ENCODE measurements around the gene TLCD2. TPM values are rescaled to one million over a fixed set of nuclear protein-coding genes. Genes with fewer than 3 reads are reported as not detected.

The TLCD2 gene
- total and polyA plus RNA-seq, 2 experiments from 2014 or later: 0.70 to 1.4 TPM

GRCh38 chr17:1743088-1743439, 32.9 kb upstream of the TLCD2 start (continued):
- TF ChIP-seq ZNF462 (CRISPR knock-in tag; IDR thresholded peaks at IDR 0.05): no peak
- TF ChIP-seq ZNF114 (CRISPR knock-in tag; IDR thresholded peaks at IDR 0.05): no peak
- no peak for TF ChIP-seq STAT1 (IDR thresholded peaks at IDR 0.05; ENCODE audit: unreplicated experiment)

DNA sequence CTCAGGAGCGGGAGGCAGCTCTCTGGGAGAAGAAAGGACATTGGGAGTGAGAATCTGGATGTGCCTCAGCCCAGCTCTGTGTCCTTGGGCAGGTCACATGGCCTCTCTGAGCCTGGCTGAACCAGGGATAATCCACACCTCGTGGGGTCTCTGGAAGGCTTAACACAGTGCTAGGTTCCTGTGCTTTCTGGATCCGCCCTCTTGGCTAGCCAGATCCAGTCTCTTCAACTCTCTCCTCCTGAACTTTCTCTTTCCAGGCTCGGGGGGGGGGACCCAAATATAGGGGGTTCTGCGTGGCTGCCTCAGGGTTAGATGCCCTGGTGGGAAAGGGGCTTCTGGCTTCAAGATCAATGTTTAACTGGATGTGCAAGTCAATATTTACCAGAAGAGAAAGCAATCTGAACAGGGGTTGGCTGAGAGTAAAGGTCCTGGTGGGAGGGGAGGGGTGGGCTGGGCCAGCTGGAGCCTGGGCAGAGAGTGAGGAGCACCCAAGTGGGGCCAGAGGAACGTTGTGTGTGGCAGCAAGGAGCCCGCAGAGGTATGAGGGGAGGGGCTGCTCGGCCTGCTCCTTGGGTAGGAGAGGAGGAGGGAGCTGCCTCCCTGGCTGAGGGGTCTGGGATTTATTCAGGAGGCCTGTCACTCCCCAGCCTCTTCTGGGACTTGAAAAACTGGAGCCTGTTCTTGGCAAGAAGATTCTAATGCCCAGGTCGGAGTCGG, 32.4 kb upstream of the TLCD2 start, which contains the start of gene SERPINF2:
Gene SERPINF2, plus strand, starts transcription at position 501 of the 717 bp plus-strand sequence. CDS start 2,125 bp downstream, outside the sequence.
- Mint-ChIP-seq H3K27me3 (ENCODE audit: insufficient read depth, low read depth, poor library complexity) (peaks cover 4% of the 10 kb centered on the region), H3K4me1 (peaks cover 2% of the 10 kb centered on the region; the same call in 1 of the 3 replicates), H3K36me3 (ENCODE audit: low read depth) (peaks cover 2% of the 10 kb centered on the region; the same call in 2 of the 3 replicates), H3K27ac (no peak within 1 kb of the TSS), H3K4me3 (no peak within 1 kb of the TSS), H3K9me3 (peaks cover 19% of the 10 kb centered on the region; the same call in 2 of the 3 replicates)
- Histone ChIP-seq H3K4me1 (ENCODE audit: insufficient read depth) (no peaks in the 10 kb centered on the region), H2AFZ (no peak within 1 kb of the TSS), H4K20me1 (replicated peaks; ENCODE audit: insufficient read depth) (no peaks in the 10 kb centered on the region), H3K79me2 (replicated peaks; ENCODE audit: insufficient read depth) (no peaks in the 10 kb centered on the region), H3K9me2 (ENCODE audit: insufficient read depth) (no peaks in the 10 kb centered on the region), H3K4me2 (no peak within 1 kb of the TSS), H3K4me3 (no peak within 1 kb of the TSS), H3K36me3 (ENCODE audit: insufficient read depth) (no peaks in the 10 kb centered on the region), H3K27me3 (ENCODE audit: insufficient read depth) (no peaks in the 10 kb centered on the region), H3K27ac (ENCODE audit: low read depth) (no peak within 1 kb of the TSS), H3F3A (replicated peaks; ENCODE audit: low read depth) (no peaks in the 10 kb centered on the region; the same call in 1 of the 2 replicates)
- ATAC-seq (no peak), DNase-seq (ENCODE audit: low spot score) (no peak)
- TF ChIP-seq POLR2AphosphoS5 (IDR thresholded peaks at IDR 0.05; ENCODE audit: low read depth): no peak
- no peak for TF ChIP-seq ZNF331 (CRISPR knock-in tag; IDR thresholded peaks at IDR 0.05; ENCODE audit: low read depth)
- no peak for TF ChIP-seq JUNB (IDR thresholded peaks at IDR 0.05; ENCODE audit: unreplicated experiment)
- TF ChIP-seq EZH2 (IDR thresholded peaks at IDR 0.05; ENCODE audit: low read depth, unreplicated experiment): no peak
- TF ChIP-seq, protein P1, sequence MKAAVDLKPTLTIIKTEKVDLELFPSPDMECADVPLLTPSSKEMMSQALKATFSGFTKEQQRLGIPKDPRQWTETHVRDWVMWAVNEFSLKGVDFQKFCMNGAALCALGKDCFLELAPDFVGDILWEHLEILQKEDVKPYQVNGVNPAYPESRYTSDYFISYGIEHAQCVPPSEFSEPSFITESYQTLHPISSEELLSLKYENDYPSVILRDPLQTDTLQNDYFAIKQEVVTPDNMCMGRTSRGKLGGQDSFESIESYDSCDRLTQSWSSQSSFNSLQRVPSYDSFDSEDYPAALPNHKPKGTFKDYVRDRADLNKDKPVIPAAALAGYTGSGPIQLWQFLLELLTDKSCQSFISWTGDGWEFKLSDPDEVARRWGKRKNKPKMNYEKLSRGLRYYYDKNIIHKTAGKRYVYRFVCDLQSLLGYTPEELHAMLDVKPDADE (IDR thresholded peaks at IDR 0.05): no peak
- no peak for TF ChIP-seq NANOG (IDR thresholded peaks at IDR 0.05; ENCODE audit: borderline replicate concordance)
- TF ChIP-seq, protein P2, sequence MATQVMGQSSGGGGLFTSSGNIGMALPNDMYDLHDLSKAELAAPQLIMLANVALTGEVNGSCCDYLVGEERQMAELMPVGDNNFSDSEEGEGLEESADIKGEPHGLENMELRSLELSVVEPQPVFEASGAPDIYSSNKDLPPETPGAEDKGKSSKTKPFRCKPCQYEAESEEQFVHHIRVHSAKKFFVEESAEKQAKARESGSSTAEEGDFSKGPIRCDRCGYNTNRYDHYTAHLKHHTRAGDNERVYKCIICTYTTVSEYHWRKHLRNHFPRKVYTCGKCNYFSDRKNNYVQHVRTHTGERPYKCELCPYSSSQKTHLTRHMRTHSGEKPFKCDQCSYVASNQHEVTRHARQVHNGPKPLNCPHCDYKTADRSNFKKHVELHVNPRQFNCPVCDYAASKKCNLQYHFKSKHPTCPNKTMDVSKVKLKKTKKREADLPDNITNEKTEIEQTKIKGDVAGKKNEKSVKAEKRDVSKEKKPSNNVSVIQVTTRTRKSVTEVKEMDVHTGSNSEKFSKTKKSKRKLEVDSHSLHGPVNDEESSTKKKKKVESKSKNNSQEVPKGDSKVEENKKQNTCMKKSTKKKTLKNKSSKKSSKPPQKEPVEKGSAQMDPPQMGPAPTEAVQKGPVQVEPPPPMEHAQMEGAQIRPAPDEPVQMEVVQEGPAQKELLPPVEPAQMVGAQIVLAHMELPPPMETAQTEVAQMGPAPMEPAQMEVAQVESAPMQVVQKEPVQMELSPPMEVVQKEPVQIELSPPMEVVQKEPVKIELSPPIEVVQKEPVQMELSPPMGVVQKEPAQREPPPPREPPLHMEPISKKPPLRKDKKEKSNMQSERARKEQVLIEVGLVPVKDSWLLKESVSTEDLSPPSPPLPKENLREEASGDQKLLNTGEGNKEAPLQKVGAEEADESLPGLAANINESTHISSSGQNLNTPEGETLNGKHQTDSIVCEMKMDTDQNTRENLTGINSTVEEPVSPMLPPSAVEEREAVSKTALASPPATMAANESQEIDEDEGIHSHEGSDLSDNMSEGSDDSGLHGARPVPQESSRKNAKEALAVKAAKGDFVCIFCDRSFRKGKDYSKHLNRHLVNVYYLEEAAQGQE (IDR thresholded peaks at IDR 0.05; ENCODE audit: unreplicated experiment): no peak
- TF ChIP-seq CREB1 (CRISPR knock-in tag; IDR thresholded peaks at IDR 0.05; ENCODE audit: low read depth): no peak
- TF ChIP-seq ZNF114 (CRISPR knock-in tag; IDR thresholded peaks at IDR 0.05): no peak
- TF ChIP-seq, protein P3, sequence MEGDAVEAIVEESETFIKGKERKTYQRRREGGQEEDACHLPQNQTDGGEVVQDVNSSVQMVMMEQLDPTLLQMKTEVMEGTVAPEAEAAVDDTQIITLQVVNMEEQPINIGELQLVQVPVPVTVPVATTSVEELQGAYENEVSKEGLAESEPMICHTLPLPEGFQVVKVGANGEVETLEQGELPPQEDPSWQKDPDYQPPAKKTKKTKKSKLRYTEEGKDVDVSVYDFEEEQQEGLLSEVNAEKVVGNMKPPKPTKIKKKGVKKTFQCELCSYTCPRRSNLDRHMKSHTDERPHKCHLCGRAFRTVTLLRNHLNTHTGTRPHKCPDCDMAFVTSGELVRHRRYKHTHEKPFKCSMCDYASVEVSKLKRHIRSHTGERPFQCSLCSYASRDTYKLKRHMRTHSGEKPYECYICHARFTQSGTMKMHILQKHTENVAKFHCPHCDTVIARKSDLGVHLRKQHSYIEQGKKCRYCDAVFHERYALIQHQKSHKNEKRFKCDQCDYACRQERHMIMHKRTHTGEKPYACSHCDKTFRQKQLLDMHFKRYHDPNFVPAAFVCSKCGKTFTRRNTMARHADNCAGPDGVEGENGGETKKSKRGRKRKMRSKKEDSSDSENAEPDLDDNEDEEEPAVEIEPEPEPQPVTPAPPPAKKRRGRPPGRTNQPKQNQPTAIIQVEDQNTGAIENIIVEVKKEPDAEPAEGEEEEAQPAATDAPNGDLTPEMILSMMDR (conservative IDR thresholded peaks at IDR 0.05; ENCODE audit: low read depth in 2 of 2): no peak

All from GM23338 (cell line).